ENCODE data around the gene ARL6IP5. TPM values are rescaled to one million over a fixed set of nuclear protein-coding genes. Genes with fewer than 3 reads are reported as not detected.

Gene ARL6IP5
- total and polyA plus RNA-seq, 7 experiments from 2014 or later: 75.8 to 457 (median 124) TPM

- Mint-ChIP-seq H3K9me3 (peaks cover 0 to 2% (median 0%) of the 10 kb centered on the region in 11 donors), H3K4me3 (peak overlapping the region; percentile 66 to 92 (median 78)), H3K4me1 (peaks cover 71 to 95% (median 77%) of the 10 kb centered on the region in 7 donors), H3K27me3 (no peaks in the 10 kb centered on the region), H3K36me3 (peaks cover 0 to 41% (median 18%) of the 10 kb centered on the region in 5 donors), H3K27ac (peak overlapping the region; percentile 89 to 98 (median 92))
- peak in 4 of 9 donors; percentile 18 to 57 (median 24) for DNase-seq
- ATAC-seq: no peak
- ChIA-PET CTCF (no interaction called here), POLR2A (interaction anchor here (6.7 kb wide), 1 partner anchor 13 kb away, joined by 96 read pairs; the partner anchor contains the start of genes ARL6IP5 and UBA3)
- intact Hi-C loops (cut with micrococcal nuclease): loop anchor here in 1 of 2 donors (2.0 to 5.0 kb wide), 2 partner anchors 15 to 102 kb away; partner anchors contain the start of gene UBA3
- Histone ChIP-seq H3K27ac (ENCODE audit: low read depth, low read length) (peak overlapping the region; percentile 67), H3K36me3 (ENCODE audit: control insufficient read depth in 2 of 3, insufficient read depth in 3 of 3, low read length in 3 of 3) (no peaks in the 10 kb centered on the region), H3K27me3 (ENCODE audit: control insufficient read depth in 2 of 2, insufficient read depth in 2 of 2, low read length in 2 of 2) (no peaks in the 10 kb centered on the region), H3K4me3 (ENCODE audit: low read length) (no peak overlapping the region), H3K9me3 (ENCODE audit: control insufficient read depth in 2 of 3, low read length in 3 of 3) (no peaks in the 10 kb centered on the region), H3K4me1 (ENCODE audit: control insufficient read depth in 2 of 2, insufficient read depth in 2 of 2, low read length in 2 of 2) (peaks cover 62 to 64% of the 10 kb centered on the region in 2 donors)
These were observed 10.9 kb downstream of the ARL6IP5 start for GRCh38 chr3:69095636-69096035.

- Mint-ChIP-seq H3K9me3 (peaks cover 0 to 2% (median 0%) of the 10 kb centered on the region in 11 donors), H3K36me3 (peaks cover 0 to 39% (median 17%) of the 10 kb centered on the region in 5 donors), H3K27ac (peak overlapping the region; percentile 89 to 98 (median 92)), H3K27me3 (no peaks in the 10 kb centered on the region), H3K4me1 (peaks cover 67 to 93% (median 74%) of the 10 kb centered on the region in 7 donors), H3K4me3 (peak overlapping the region; percentile 53 to 92 (median 77))
- ATAC-seq: no peak
- H3K36me3 ChIP-seq (ENCODE audit: control insufficient read depth in 2 of 3, insufficient read depth in 3 of 3, low read length in 3 of 3): peaks cover 0 to 4% (median 0%) of the 10 kb centered on the region in 3 experiments
- H3K4me1 ChIP-seq (ENCODE audit: control insufficient read depth in 2 of 2, insufficient read depth in 2 of 2, low read length in 2 of 2): peaks cover 59 to 65% of the 10 kb centered on the region in 2 donors
- H3K9me3 ChIP-seq (ENCODE audit: control insufficient read depth in 2 of 3, low read length in 3 of 3): no peaks in the 10 kb centered on the region
- H3K4me3 ChIP-seq (ENCODE audit: low read length): no peak overlapping the region
- intact Hi-C loops (cut with micrococcal nuclease): loop anchor here in 1 of 2 donors (5.0 kb wide), 1 partner anchor 101 kb away; no protein-coding TSS in a partner anchor
- DNase-seq: no peak
- ChIA-PET POLR2A (interaction anchor here (6.7 kb wide), 1 partner anchor 13 kb away, joined by 96 read pairs; the partner anchor contains the start of genes ARL6IP5 and UBA3), CTCF (no interaction called here)
- no peaks in the 10 kb centered on the region for H3K27me3 ChIP-seq (ENCODE audit: control insufficient read depth in 2 of 2, insufficient read depth in 2 of 2, low read length in 2 of 2)
- peak overlapping the region; percentile 67 for H3K27ac ChIP-seq (ENCODE audit: low read depth, low read length)
These were observed 11.6 kb downstream of the ARL6IP5 start for GRCh38 chr3:69096299-69096698.

GRCh38 chr3:69097407-69098086, 12.8 kb downstream of the ARL6IP5 start:
- peaks cover 0 to 2% (median 0%) of the 10 kb centered on the region in 11 donors for H3K9me3 Mint-ChIP-seq
- Histone ChIP-seq H3K27me3 (ENCODE audit: control insufficient read depth in 2 of 2, insufficient read depth in 2 of 2, low read length in 2 of 2) (no peaks in the 10 kb centered on the region), H3K4me3 (ENCODE audit: low read length) (no peak overlapping the region), H3K36me3 (ENCODE audit: control insufficient read depth in 2 of 3, insufficient read depth in 3 of 3, low read length in 3 of 3) (peaks cover 2 to 13% (median 4%) of the 10 kb centered on the region in 3 experiments), H3K27ac (ENCODE audit: low read depth, low read length) (peak overlapping the region; percentile 67), H3K9me3 (ENCODE audit: control insufficient read depth in 2 of 3, low read length in 3 of 3) (no peaks in the 10 kb centered on the region), H3K4me1 (ENCODE audit: control insufficient read depth in 2 of 2, insufficient read depth in 2 of 2, low read length in 2 of 2) (peaks cover 56 to 57% of the 10 kb centered on the region in 2 donors)
- intact Hi-C loops (cut with micrococcal nuclease): loop anchor here in 1 of 2 donors (5.0 kb wide), 1 partner anchor 100 kb away; no protein-coding TSS in a partner anchor
- ChIA-PET CTCF (interaction anchor here (0.7 kb wide), 1 partner anchor 941 kb away, joined by 3 read pairs; no protein-coding TSS in a partner anchor), POLR2A (interaction anchor here (0.6 to 1.0 kb wide), 2 partner anchors 9 to 17 kb away, joined by 4 read pairs; no protein-coding TSS in a partner anchor)
- H3K27me3 Mint-ChIP-seq: no peaks in the 10 kb centered on the region
- no peak for DNase-seq
- ATAC-seq: no peak
- H3K36me3 Mint-ChIP-seq: peaks cover 9 to 43% (median 22%) of the 10 kb centered on the region in 5 donors
- peak overlapping the region; percentile 8 to 98 (median 90) for H3K27ac Mint-ChIP-seq
- peaks cover 58 to 92% (median 73%) of the 10 kb centered on the region in 7 donors for H3K4me1 Mint-ChIP-seq
- peak overlapping the region in 9 of 10 donors; percentile 29 to 92 (median 58) for H3K4me3 Mint-ChIP-seq

- peaks cover 50 to 88% (median 74%) of the 10 kb centered on the region in 7 donors for H3K4me1 Mint-ChIP-seq
- ChIA-PET POLR2A (no interaction called here), CTCF (interaction anchor here (0.6 to 1.5 kb wide), 3 partner anchors 62 to 1376 kb away, joined by 3 to 4 read pairs (median 3); no protein-coding TSS in a partner anchor)
- Histone ChIP-seq H3K9me3 (ENCODE audit: control insufficient read depth in 2 of 3, low read length in 3 of 3) (no peaks in the 10 kb centered on the region), H3K4me3 (ENCODE audit: low read length) (no peak overlapping the region), H3K27ac (ENCODE audit: low read depth, low read length) (no peak overlapping the region), H3K36me3 (ENCODE audit: control insufficient read depth in 2 of 3, insufficient read depth in 3 of 3, low read length in 3 of 3) (peaks cover 8 to 32% (median 12%) of the 10 kb centered on the region in 3 experiments), H3K4me1 (ENCODE audit: control insufficient read depth in 2 of 2, insufficient read depth in 2 of 2, low read length in 2 of 2) (peaks cover 36 to 38% of the 10 kb centered on the region in 2 donors), H3K27me3 (ENCODE audit: control insufficient read depth in 2 of 2, insufficient read depth in 2 of 2, low read length in 2 of 2) (no peaks in the 10 kb centered on the region)
- peaks cover 15 to 45% (median 35%) of the 10 kb centered on the region in 5 donors for H3K36me3 Mint-ChIP-seq
- peaks cover 0 to 2% (median 0%) of the 10 kb centered on the region in 11 donors for H3K9me3 Mint-ChIP-seq
- intact Hi-C loops (cut with micrococcal nuclease): loop anchor here in 1 of 2 donors (5.0 kb wide), 1 partner anchor 98 kb away; no protein-coding TSS in a partner anchor
- H3K4me3 Mint-ChIP-seq: peak overlapping the region in 4 of 10 donors; percentile 27 to 52 (median 40)
- H3K27ac Mint-ChIP-seq: peak overlapping the region in 7 of 9 donors; percentile 16 to 87 (median 75)
- no peaks in the 10 kb centered on the region for H3K27me3 Mint-ChIP-seq
- DNase-seq (no peak), ATAC-seq (no peak)
These were observed 14.8 kb downstream of the ARL6IP5 start for GRCh38 chr3:69099576-69099975.

GRCh38 chr3:69102384-69102783, 17.6 kb downstream of the ARL6IP5 start:
- Mint-ChIP-seq H3K4me3 (no peak overlapping the region), H3K27me3 (no peaks in the 10 kb centered on the region), H3K36me3 (peaks cover 15 to 48% (median 35%) of the 10 kb centered on the region in 5 donors), H3K9me3 (no peaks in the 10 kb centered on the region), H3K4me1 (peaks cover 36 to 65% (median 55%) of the 10 kb centered on the region in 7 donors), H3K27ac (peak overlapping the region in 5 of 9 donors; percentile 18 to 77 (median 67))
- CTCF ChIA-PET: no interaction called here
- H3K4me1 ChIP-seq (ENCODE audit: control insufficient read depth in 2 of 2, insufficient read depth in 2 of 2, low read length in 2 of 2): peaks cover 12 to 14% of the 10 kb centered on the region in 2 donors
- POLR2A ChIA-PET: interaction anchor here (1.3 kb wide), 1 partner anchor 19 kb away, joined by 4 read pairs; no protein-coding TSS in a partner anchor
- no peak overlapping the region for H3K4me3 ChIP-seq (ENCODE audit: low read length)
- no peak overlapping the region for H3K27ac ChIP-seq (ENCODE audit: low read depth, low read length)
- peaks cover 8 to 44% (median 25%) of the 10 kb centered on the region in 3 experiments for H3K36me3 ChIP-seq (ENCODE audit: control insufficient read depth in 2 of 3, insufficient read depth in 3 of 3, low read length in 3 of 3)
- intact Hi-C loops (cut with micrococcal nuclease): no loop called here
- DNase-seq (no peak), ATAC-seq (no peak)
- no peaks in the 10 kb centered on the region for H3K27me3 ChIP-seq (ENCODE audit: control insufficient read depth in 2 of 2, insufficient read depth in 2 of 2, low read length in 2 of 2)
- H3K9me3 ChIP-seq (ENCODE audit: control insufficient read depth in 2 of 3, low read length in 3 of 3): no peaks in the 10 kb centered on the region

GRCh38 chr3:69103123-69103522, 18.4 kb downstream of the ARL6IP5 start:
- H3K27me3 Mint-ChIP-seq: no peaks in the 10 kb centered on the region
- ChIA-PET POLR2A (interaction anchor here (0.9 to 1.3 kb wide), 2 partner anchors 17 to 20 kb away, joined by 4 read pairs; no protein-coding TSS in a partner anchor), CTCF (no interaction called here)
- H3K9me3 ChIP-seq (ENCODE audit: control insufficient read depth in 2 of 3, low read length in 3 of 3): no peaks in the 10 kb centered on the region
- H3K36me3 Mint-ChIP-seq: peaks cover 15 to 44% (median 31%) of the 10 kb centered on the region in 5 donors
- peak overlapping the region in 4 of 9 donors; percentile 17 to 72 (median 38) for H3K27ac Mint-ChIP-seq
- peaks cover 32 to 65% (median 50%) of the 10 kb centered on the region in 7 donors for H3K4me1 Mint-ChIP-seq
- H3K27ac ChIP-seq (ENCODE audit: low read depth, low read length): no peak overlapping the region
- ATAC-seq (no peak), DNase-seq (no peak)
- no peak overlapping the region for H3K4me3 Mint-ChIP-seq
- H3K9me3 Mint-ChIP-seq: no peaks in the 10 kb centered on the region
- peaks cover 8 to 44% (median 25%) of the 10 kb centered on the region in 3 experiments for H3K36me3 ChIP-seq (ENCODE audit: control insufficient read depth in 2 of 3, insufficient read depth in 3 of 3, low read length in 3 of 3)
- no peaks in the 10 kb centered on the region for H3K27me3 ChIP-seq (ENCODE audit: control insufficient read depth in 2 of 2, insufficient read depth in 2 of 2, low read length in 2 of 2)
- no peak overlapping the region for H3K4me3 ChIP-seq (ENCODE audit: low read length)
- intact Hi-C loops (cut with micrococcal nuclease): no loop called here
- peaks cover 10% of the 10 kb centered on the region in 2 donors for H3K4me1 ChIP-seq (ENCODE audit: control insufficient read depth in 2 of 2, insufficient read depth in 2 of 2, low read length in 2 of 2)

All from naive thymus-derived CD4-positive, alpha-beta T cell (primary cell).